HG03469 (cell line): ENCODE results near the gene IFT122.
"Not testable (repeated sequence)": the region's sequence is repeated elsewhere in the genome, so short reads cannot be mapped to it uniquely, and the experiment has no call there.

Experiments
- ATAC-seq: cut with Tn5 transposase; IDR thresholded peaks from one replicate; pipeline ENCODE4 v1.9.1; 2021; ENCODE audit warnings: mild to moderate bottlenecking, moderate library complexity, moderate number of reproducible peaks; ENCODE audit not compliant: unreplicated experiment

The IFT122 gene

DNA sequence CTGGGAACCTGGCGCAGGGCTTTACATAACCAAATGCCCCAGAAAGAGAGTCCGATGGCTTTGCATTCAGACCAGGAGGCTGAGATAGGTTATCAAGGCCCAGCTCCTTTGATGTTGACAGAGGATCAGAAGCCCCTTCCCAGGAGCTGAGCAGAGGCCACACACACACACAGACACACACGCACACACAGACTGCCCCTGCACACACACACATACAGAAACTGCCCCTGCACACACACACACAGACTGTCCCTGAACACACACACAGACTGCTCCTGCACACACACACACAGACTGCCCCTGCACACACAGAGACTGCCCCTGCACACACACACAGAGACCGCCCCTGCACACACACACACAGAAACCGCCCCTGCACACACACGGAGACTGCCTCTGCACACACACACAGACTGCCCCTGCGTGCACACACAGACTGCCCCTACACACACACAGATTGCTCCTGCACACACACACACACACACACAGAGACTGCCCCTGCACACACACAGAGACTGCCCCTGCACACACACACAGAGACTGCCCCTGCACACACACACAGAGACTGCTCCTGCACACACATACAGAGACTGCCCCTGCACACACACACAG is 75.9 kb downstream of the IFT122 start:
- ATAC-seq, result not testable (repeated sequence)

DNA sequence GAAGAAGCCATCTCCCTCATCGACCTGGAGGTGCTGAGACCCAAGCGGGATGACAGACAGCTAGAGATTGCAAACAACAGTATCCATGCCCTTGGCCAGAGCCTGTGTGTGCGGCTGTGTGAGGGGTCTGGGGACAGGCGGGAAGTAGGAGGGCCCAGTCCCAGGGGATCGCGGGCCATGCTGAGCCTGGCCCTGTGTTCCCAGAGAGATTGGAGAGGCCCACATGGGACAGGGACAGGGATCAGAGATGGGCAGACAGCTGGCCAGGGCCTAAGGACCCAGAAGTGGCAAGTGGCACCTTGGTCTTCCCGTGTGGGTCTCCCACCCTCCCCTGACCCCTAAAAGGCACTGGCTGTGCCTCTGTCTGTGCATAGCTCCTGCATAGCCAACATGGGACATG is 77.5 kb downstream of the IFT122 start:
- ATAC-seq, result no peak

DNA sequence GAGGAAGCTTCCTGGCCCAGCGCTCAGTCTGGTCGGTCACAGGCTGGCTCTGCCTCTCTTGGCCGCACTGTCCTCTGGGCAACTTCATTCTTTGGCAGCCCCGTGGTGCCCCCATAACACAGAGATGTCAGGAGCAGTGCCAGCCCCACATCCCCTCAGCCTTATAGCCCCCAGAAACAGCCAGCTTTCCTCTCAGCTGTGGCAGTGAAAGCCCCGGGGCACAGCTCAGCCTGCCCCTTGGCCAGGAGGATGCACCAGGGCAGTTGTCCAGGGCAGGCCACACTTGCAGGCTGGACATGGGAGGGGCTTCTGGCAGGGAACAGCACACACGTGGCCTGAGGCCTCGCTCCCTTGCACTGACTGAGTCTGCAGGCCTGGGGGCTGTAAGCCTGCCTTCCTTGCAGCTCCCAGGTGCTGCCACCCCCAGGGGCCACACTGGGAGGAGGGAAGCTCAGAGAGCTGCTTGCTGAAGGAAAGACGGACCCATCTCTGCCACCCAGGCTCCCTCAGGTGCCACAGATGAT is 78.1 kb downstream of the IFT122 start:
- no peak for ATAC-seq

DNA sequence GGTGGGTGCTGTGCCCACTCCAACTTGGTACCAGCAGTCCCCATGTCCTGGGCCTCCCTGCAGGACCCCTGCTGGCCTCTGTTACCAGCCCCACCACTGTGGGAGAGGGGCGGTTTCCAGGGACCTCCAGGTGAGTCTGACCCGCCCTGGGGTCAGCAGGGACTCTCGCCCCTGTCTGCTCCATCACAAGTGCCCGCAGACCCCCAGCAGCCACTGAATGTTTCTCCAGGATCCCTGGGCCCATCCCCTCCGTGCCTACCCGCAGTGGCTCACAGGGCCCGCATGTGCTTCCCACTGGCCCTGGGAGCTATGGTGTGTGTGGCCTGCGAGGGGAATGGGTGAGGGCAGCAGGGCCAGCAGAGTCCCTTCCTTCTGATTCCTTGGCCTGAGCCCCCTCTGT is 78.6 kb downstream of the IFT122 start:
- no peak for ATAC-seq

DNA sequence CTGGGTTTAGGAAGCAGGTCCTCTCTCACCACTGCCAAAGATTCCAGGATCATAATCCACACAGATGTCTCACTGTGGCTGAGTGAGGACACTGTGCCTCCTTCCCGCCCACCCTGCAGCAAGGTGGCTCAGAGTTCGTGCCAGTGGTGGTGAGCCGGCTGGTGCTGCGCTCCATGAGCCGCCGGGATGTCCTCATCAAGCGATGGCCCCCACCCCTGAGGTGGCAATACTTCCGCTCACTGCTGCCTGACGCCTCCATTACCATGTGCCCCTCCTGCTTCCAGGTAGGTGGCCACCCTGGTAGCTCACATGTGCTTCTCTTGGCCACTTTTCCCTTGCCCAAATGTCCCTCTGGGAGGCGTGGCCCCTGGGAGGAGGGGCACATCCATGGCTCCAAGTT is 79.4 kb downstream of the IFT122 start:
- ATAC-seq, result no peak

DNA sequence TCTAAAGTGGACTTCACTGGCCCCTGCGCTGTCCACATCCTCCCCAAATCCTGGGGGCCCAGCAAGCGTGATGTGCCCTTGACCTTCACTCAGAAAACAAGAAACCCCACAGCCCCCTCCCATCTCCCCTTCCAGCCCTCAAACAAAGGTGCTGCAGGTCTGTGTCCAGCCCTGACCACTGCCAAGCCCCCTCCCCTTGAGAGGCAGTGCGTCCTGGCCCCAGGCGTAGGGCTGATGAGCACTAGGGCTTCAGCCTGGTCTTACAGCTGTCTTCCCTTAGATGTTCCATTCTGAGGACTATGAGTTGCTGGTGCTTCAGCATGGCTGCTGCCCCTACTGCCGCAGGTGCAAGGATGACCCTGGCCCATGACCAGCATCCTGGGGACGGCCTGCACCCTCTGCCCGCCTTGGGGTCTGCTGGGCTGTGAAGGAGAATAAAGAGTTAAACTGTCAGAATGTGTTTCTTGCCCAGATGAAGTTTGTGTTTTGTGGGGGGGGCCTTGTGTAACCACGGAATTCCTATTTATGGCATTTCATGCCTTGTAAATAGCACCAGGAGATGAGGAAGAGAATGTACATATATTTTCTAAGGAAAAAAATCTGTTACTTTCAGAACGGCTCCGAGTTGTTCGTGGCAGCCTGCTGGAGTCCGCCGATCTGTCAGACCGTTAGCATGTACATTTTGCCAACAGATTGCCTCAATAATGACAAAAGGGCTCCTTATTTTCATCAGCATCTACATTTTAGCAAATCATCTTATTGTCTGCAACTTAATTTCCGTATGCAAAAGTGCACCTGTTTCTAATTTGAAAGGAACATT is 80.1 kb downstream of the IFT122 start:
- ATAC-seq, result no peak

DNA sequence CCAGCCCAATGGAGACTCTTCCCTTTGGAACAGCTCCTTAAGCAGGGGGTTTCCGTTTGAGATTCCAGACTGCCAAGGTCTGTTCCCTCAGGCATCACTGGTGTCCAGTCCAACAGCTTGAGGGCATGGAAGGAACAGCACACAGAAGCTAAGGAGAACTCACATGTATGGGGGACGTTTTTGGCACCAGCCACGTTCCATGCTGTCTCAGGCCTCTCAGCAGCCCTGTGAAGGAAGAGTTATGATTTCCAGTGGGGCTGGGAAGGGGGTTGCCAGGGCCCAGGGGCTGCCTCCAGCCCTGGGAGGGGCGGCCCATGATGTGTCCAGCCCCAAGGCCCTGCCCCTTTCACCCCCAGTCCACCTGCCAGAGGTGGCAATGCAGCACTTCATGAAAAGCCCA is 80.9 kb downstream of the IFT122 start:
- ATAC-seq, result no peak

DNA sequence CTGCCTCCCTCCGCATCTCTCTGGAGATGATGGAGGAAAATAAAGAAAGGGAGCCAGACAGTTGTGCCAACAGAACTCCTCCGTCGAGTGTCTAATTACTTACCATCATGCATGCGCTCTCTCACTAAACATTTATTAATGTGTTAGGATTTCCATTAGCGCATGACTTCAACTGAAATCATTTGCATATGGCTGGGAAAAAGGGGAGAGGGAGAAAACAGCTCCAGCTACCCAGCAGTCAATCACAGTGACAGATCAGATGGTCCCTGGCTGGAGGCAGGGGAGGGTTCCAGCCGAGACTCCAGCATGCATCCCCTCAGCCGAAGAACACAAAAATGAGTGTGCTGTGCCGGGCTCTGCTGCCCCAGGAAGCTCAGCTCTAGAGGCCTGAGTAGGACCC is 81.6 kb downstream of the IFT122 start:
- no peak for ATAC-seq

DNA sequence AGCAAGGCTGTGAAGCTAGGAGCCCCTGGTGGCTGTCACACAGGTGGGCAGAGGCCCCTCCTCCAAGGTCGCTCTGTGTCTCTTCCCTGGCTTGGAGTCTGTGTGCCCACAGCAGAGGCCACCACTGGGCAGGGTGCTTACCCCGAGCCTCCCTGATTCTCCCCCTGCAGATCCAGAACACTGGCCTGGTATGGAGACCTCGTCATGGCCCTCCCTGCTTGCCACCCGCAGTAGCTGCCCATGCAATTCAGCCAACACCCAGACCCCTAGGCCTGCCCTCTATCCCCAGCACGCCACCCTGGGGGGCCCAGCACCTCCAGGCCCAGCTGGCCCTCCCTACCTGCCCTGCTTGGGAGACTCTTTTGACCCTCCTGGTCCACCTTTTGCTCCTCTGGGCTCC is 82.9 kb downstream of the IFT122 start:
- ATAC-seq, result no peak

DNA sequence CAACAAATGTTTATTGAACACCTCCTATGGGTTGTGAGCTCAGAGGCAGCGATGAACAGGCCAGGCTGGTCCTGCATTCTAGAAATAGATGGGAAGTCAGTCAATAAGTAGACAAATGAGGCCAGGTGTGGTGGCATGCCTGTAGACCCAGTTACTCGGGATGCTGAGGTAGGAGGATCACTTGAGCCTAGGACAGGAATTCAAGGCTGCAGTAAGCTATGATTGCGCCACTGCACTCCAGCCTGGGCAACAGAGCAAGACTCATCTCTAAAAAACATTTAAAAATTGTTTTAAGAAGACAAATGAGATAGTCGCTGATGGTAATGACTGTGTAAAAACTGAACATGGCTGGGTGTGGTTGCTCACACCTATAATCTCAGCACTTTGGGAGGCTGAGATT is 84.1 kb downstream of the IFT122 start:
- ATAC-seq, result no peak

DNA sequence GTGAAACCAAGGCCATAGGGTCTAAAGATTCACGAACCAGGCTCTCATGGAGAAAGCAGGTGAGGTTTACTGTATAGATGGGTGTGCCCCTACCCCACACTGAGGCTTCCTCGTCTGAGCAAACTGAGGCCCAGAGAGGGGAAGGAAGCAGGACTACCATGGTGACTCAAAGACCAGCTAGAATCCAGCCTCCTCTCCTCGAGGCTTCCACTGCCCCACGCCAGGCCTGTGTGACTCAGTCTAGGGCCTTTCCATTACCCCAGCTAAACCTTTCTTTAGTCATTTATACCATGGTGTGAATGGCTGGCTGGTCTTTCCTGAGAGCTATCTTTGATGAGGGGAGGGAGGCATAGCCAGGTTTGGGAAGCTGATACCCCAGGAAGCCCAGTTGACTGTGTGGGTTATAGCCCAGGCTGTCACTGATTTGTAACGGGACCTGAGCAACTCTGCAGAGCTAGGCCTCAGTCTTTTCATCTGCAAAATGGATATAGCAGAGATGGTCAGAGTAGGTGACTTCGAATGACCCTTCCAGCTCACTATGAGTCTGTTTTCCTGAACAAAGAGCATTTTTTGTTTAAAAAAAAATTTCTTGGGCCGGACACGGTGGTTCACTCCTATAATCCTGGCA is 85.4 kb downstream of the IFT122 start:
- no peak for ATAC-seq

DNA sequence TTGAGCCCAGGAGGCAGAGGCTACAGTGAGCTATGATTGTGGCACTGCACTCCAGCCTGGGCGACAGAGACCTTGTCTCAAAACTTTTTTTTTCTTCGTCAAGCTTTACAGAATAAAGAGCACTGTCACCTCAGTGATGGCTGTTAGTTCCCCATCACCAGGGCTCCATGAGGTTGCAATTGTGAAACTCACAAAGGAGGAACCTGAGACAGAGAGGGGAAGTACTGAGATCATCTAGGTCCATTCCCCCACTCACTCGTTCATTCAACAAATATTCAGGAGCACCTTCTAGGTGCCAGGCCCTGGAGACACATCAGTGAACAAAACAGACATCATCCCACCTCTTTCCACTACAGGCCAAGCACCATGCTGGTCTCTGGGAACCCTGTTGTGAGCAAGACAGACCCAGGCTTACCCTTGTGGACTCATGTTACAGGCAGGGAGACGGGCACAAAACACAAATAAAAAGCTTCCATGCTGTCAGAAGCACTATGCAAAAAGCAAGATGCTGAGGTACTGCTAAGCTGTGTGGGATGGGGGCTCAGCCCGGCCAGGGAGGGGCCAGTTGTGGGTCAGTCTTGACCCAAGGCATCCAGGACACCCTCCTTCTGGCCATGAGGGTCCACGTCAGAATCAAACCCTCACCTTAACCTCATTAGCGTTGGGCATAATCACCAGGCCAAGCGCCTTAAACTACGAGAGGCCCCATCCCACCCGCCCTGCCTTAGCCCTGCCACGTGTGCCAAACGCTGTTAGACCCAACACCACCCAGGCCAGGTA is 86.3 kb downstream of the IFT122 start:
- peak; percentile 88 for ATAC-seq

DNA sequence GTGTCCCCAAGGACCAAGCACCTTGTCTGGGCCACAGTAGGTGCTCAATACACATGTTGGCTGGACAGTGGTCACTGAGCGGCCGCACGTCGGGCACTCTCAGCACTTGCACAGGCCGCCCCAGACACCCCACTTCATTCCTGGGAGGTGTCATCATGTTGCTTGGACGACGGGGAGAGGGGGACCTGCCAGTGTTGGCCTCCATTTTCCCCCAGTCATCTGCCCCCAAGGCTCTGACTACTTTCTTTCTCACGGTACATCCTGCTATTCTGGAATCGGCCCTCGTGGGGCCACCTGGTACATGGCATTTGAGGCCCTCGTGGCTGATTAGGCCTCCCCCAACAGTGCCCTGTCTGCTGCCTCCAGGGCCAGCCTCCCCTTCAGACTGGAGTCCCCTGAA is 87.2 kb downstream of the IFT122 start:
- no peak for ATAC-seq

DNA sequence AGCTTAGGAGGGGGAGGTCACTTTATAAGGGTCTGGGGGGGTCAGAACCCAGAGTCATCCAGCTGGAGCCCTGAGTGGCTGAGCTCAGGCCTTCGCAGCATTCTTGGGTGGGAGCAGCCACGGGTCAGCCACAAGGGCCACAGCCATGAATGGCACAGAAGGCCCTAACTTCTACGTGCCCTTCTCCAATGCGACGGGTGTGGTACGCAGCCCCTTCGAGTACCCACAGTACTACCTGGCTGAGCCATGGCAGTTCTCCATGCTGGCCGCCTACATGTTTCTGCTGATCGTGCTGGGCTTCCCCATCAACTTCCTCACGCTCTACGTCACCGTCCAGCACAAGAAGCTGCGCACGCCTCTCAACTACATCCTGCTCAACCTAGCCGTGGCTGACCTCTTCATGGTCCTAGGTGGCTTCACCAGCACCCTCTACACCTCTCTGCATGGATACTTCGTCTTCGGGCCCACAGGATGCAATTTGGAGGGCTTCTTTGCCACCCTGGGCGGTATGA is 88.6 kb downstream of the IFT122 start, which contains the start of gene RHO:
RHO (plus strand) TSS at position 51 of the 512 bp plus-strand sequence; CDS start at position 146, 95 bp downstream.
- no peak for ATAC-seq

DNA sequence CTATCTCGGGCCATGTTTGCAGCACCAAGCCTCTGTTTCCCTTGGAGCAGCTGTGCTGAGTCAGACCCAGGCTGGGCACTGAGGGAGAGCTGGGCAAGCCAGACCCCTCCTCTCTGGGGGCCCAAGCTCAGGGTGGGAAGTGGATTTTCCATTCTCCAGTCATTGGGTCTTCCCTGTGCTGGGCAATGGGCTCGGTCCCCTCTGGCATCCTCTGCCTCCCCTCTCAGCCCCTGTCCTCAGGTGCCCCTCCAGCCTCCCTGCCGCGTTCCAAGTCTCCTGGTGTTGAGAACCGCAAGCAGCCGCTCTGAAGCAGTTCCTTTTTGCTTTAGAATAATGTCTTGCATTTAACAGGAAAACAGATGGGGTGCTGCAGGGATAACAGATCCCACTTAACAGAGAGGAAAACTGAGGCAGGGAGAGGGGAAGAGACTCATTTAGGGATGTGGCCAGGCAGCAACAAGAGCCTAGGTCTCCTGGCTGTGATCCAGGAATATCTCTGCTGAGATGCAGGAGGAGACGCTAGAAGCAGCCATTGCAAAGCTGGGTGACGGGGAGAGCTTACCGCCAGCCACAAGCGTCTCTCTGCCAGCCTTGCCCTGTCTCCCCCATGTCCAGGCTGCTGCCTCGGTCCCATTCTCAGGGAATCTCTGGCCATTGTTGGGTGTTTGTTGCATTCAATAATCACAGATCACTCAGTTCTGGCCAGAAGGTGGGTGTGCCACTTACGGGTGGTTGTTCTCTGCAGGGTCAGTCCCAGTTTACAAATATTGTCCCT is 89.6 kb downstream of the IFT122 start:
- no peak for ATAC-seq

DNA sequence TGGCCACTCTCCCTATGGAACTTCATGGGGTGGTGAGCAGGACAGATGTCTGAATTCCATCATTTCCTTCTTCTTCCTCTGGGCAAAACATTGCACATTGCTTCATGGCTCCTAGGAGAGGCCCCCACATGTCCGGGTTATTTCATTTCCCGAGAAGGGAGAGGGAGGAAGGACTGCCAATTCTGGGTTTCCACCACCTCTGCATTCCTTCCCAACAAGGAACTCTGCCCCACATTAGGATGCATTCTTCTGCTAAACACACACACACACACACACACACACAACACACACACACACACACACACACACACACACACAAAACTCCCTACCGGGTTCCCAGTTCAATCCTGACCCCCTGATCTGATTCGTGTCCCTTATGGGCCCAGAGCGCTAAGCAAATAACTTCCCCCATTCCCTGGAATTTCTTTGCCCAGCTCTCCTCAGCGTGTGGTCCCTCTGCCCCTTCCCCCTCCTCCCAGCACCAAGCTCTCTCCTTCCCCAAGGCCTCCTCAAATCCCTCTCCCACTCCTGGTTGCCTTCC is 90.3 kb downstream of the IFT122 start:
- ATAC-seq, result no peak

DNA sequence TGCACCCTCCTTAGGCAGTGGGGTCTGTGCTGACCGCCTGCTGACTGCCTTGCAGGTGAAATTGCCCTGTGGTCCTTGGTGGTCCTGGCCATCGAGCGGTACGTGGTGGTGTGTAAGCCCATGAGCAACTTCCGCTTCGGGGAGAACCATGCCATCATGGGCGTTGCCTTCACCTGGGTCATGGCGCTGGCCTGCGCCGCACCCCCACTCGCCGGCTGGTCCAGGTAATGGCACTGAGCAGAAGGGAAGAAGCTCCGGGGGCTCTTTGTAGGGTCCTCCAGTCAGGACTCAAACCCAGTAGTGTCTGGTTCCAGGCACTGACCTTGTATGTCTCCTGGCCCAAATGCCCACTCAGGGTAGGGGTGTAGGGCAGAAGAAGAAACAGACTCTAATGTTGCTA is 90.8 kb downstream of the IFT122 start:
- ATAC-seq, result no peak

DNA sequence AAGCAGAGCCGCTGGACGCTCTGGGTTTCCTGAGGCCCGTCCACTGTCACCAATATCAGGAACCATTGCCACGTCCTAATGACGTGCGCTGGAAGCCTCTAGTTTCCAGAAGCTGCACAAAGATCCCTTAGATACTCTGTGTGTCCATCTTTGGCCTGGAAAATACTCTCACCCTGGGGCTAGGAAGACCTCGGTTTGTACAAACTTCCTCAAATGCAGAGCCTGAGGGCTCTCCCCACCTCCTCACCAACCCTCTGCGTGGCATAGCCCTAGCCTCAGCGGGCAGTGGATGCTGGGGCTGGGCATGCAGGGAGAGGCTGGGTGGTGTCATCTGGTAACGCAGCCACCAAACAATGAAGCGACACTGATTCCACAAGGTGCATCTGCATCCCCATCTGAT is 91.7 kb downstream of the IFT122 start:
- no peak for ATAC-seq

DNA sequence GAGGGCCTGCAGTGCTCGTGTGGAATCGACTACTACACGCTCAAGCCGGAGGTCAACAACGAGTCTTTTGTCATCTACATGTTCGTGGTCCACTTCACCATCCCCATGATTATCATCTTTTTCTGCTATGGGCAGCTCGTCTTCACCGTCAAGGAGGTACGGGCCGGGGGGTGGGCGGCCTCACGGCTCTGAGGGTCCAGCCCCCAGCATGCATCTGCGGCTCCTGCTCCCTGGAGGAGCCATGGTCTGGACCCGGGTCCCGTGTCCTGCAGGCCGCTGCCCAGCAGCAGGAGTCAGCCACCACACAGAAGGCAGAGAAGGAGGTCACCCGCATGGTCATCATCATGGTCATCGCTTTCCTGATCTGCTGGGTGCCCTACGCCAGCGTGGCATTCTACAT is 92.2 kb downstream of the IFT122 start:
- ATAC-seq, result no peak

DNA sequence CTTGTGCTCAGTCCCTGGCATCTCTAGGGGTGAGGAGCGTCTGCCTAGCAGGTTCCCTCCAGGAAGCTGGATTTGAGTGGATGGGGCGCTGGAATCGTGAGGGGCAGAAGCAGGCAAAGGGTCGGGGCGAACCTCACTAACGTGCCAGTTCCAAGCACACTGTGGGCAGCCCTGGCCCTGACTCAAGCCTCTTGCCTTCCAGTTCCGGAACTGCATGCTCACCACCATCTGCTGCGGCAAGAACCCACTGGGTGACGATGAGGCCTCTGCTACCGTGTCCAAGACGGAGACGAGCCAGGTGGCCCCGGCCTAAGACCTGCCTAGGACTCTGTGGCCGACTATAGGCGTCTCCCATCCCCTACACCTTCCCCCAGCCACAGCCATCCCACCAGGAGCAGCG is 93.4 kb downstream of the IFT122 start:
- no peak for ATAC-seq
